Fibroblast of pulmonary artery (primary cell): ENCODE data around the gene LPIN3.

Experiments used
- DNase-seq: peaks from one replicate; pipeline ENCODE4 v3.0.0-alpha.2; 2010; ENCODE audit warnings: low read depth
- H3K4me3 ChIP-seq: replicated peaks from 2 replicates; pipeline ENCODE4 v1.5.1; 2011; ENCODE audit warnings: low read depth, mild to moderate bottlenecking, control low read depth, low read length, moderate library complexity
- TF ChIP-seq, protein P1 (sequence below): IDR thresholded peaks from 2 replicates; pipeline ENCODE4 v1.5.1; 2011; ENCODE audit warnings: mild to moderate bottlenecking, control low read depth, low read length, inconsistent platforms; ENCODE audit errors: missing control alignments

The LPIN3 gene

DNA sequence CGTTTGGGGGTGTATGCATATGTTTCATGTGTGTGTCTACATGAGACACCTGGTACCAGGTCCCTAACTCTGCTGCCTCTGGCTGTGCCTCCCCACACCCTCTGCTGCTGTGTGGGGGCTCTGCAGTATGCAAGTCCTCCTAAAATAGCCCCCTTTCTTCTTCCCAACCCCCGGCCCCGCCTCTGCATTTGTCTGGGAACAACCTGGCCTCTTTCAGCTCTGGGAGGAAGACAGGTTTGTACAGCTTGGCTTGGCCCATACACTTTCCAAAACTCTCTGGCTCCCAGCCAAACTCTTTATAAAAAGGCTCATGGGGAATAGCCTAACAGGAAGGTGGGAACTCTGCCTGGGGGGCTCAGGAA, 53.1 kb downstream of the LPIN3 start:
- no peak overlapping the region for H3K4me3 ChIP-seq
- DNase-seq = no peak
- TF ChIP-seq, protein P1, sequence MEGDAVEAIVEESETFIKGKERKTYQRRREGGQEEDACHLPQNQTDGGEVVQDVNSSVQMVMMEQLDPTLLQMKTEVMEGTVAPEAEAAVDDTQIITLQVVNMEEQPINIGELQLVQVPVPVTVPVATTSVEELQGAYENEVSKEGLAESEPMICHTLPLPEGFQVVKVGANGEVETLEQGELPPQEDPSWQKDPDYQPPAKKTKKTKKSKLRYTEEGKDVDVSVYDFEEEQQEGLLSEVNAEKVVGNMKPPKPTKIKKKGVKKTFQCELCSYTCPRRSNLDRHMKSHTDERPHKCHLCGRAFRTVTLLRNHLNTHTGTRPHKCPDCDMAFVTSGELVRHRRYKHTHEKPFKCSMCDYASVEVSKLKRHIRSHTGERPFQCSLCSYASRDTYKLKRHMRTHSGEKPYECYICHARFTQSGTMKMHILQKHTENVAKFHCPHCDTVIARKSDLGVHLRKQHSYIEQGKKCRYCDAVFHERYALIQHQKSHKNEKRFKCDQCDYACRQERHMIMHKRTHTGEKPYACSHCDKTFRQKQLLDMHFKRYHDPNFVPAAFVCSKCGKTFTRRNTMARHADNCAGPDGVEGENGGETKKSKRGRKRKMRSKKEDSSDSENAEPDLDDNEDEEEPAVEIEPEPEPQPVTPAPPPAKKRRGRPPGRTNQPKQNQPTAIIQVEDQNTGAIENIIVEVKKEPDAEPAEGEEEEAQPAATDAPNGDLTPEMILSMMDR = no peak

DNA sequence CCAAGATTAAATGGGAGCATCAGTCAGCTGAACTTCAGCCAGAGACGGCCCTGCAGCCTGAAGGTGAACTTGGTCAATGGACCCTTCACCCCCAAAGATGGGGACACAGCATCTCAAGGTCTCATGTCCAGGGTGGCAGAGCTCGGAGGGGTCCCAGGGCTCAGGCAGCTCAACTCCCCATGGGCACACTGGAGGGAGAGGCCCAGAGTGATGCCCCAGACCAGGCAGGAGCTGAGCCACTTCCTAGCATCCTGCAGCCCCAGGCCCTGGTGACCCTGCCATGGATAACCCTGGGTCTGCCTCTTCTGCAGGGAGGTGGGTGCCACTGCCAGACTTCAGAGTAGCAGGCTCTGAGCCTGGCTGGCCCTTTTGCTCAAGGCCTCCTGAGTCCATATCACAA, 53.5 kb downstream of the LPIN3 start:
- H3K4me3 ChIP-seq = no peak overlapping the region
- TF ChIP-seq, protein P1 = no peak
- no peak for DNase-seq

GRCh38 chr20:41394931-41395666, 54.5 kb downstream of the LPIN3 start:
- DNase-seq = no peak
- TF ChIP-seq, protein P1 = no peak
- no peak overlapping the region for H3K4me3 ChIP-seq

DNA sequence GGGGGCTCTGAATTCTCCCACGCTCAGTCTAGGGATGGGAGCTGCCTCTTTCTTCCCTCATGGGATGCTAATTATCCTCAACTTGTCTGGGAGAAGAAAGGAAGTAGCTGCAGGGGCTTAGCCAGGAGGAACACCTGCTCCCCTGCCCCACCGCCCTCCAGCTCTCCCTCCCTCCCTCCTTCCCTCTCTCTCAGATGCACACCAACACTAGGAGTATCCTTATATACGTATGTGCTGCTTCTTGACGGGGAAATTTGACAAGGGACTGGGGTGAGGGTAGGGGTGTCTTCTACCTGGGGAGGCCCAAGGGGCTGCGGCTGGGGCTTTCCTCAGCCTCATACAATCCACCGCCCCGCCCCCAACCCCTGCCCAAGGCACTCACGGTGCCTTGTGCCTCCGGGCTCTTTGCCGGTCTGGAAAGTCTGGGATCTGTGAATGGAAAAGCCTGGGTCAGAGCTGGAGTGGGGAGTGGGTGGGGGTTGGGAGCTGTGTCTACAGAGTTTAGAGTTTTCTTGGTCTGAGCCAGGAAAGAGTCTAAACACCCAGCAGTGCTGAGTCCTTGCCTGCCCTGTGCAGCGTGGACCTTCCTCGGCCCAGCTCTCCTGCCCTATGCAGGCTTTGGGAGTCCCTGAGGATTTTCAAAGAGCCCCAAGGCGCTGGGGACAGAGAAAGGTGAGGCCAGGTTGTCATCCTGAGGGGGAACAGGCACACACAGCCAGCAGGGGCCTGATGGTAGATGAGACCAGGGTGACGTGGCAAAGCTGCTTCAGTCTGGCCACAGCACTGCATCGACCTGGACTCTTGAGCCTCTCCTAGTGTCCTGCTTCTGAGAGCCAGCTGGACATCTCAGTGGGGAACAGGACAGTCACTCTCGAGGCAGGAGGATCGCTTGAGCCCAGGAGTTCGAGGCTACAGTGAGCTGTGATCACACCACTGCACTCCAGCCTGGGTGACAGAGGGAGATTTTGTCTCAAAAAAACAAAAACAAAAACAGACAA, 55.3 kb downstream of the LPIN3 start:
- TF ChIP-seq, protein P1 = no peak
- no peak overlapping the region for H3K4me3 ChIP-seq
- DNase-seq = no peak

GRCh38 chr20:41398408-41398807, 57.8 kb downstream of the LPIN3 start:
- H3K4me3 ChIP-seq = no peak overlapping the region
- DNase-seq = peak; percentile 55
- TF ChIP-seq, protein P1 = no peak

DNA sequence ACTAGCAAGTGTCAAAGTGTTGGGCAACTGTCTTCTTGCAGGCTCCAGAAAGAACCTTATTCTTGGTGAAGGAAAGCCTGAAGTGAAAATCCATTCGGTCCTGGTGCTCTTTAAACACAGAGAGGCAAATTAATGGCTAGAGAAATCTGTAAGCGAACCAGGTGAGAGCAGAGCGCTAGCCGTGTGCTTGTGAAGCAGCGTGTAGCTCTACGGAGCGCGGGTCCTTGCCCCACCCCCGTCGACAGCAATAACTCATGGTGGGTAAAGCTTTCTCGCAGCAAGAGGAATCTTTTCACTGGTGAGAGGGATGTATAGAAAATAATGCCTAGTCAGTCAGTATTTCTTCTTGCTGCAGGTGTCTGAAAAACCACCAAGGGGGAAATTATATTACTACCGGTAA, 63.0 kb downstream of the LPIN3 start:
- H3K4me3 ChIP-seq = no peak overlapping the region
- TF ChIP-seq, protein P1 = no peak
- no peak for DNase-seq
